Thoracic aorta (tissue), 2 donors: ENCODE data around the gene ESM1. TPM values are rescaled to one million over a fixed set of nuclear protein-coding genes. Genes with fewer than 3 reads are reported as not detected.
"Not testable (repeated sequence)": the region's sequence is repeated elsewhere in the genome, so short reads cannot be mapped to it uniquely, and the experiment has no call there.

Source experiments
- ATAC-seq: fragments of 150-250 bp; one replicate; pipeline ENCODE4 v1.8.0; 2017; ENCODE audit warnings: low read depth; ENCODE audit not compliant: insufficient number of reproducible peaks, low FRiP score
- DNase-seq: peaks from one replicate; pipeline ENCODE4 v3.0.0-alpha.2; 2020; ENCODE audit warnings: low spot score
- H3K27ac ChIP-seq, 2 donors: fragments of 200-600 bp; sonication (generic); 1 replicate in 1 of 2; 2 replicates in 1 of 2; pipeline ENCODE4 v1.5.1; 2016; ENCODE audit warnings: mild to moderate bottlenecking in 2 of 2, moderate library complexity in 2 of 2
- H3K27me3 ChIP-seq: fragments of 200-600 bp; sonication (generic); replicated peaks from 2 replicates; pipeline ENCODE4 v1.6.0; 2016; ENCODE audit warnings: mild to moderate bottlenecking; ENCODE audit not compliant: insufficient read depth
- H3K36me3 ChIP-seq: fragments of 200-600 bp; sonication (generic); one replicate; pipeline ENCODE4 v1.5.1; 2016
- H3K4me1 ChIP-seq, 2 donors: fragments of 200-600 bp; sonication (generic); 1 replicate in 1 of 2; 2 replicates in 1 of 2; pipeline versions ENCODE4 v1.5.1 to v1.6.0; 2016; ENCODE audit warnings: low read depth in 2 of 2, mild to moderate bottlenecking in 1 of 2; ENCODE audit not compliant: control insufficient read depth in 1 of 2
- H3K4me3 ChIP-seq: fragments of 200-600 bp; sonication (generic); 2 replicates; pipeline ENCODE4 v1.5.1; 2016; ENCODE audit warnings: mild to moderate bottlenecking
- H3K9me3 ChIP-seq: fragments of 200-600 bp; sonication (generic); 2 replicates; pipeline ENCODE4 v1.5.1; 2016
- CTCF ChIP-seq: fragments of 200-600 bp; sonication (generic); IDR thresholded peaks from one replicate; pipeline ENCODE4 v1.5.1; 2019; ENCODE audit warnings: antibody characterized with exemption
- total RNA-seq, 2 donors: library from RNA; depleted of rRNA; stranded (reverse); fragments of >200 nt; gene quantifications; one replicate each; pipeline versions ENCODE4 v1.1.0 to v1.2.3, GENCODE V29; 2016

Gene ESM1
- total RNA-seq, 2 donors from 2014 or later: 1.8 to 3.9 TPM

GRCh38 chr5:55003432-55004065 lies 18.2 kb upstream of the ESM1 start:
- no peak for DNase-seq
- H3K27ac ChIP-seq: no peak overlapping the region
- TF ChIP-seq CTCF: no peak
- no peaks in the 10 kb centered on the region for H3K36me3 ChIP-seq
- no peak for ATAC-seq
- H3K4me1 ChIP-seq: no peaks in the 10 kb centered on the region
- no peaks in the 10 kb centered on the region for H3K27me3 ChIP-seq
- H3K9me3 ChIP-seq: no peaks in the 10 kb centered on the region
- H3K4me3 ChIP-seq: no peak overlapping the region

GRCh38 chr5:55002166-55002565 lies 16.8 kb upstream of the ESM1 start:
- not testable (repeated sequence) for H3K27ac ChIP-seq, DNase-seq, H3K4me1 ChIP-seq, H3K36me3 ChIP-seq, H3K9me3 ChIP-seq, H3K4me3 ChIP-seq, H3K27me3 ChIP-seq, ATAC-seq

GRCh38 chr5:54997081-54997480 lies 11.7 kb upstream of the ESM1 start:
- no peaks in the 10 kb centered on the region for H3K4me1 ChIP-seq
- H3K27ac ChIP-seq: no peak overlapping the region
- H3K36me3 ChIP-seq: no peaks in the 10 kb centered on the region
- no peaks in the 10 kb centered on the region for H3K9me3 ChIP-seq
- no peaks in the 10 kb centered on the region for H3K27me3 ChIP-seq
- DNase-seq (no peak), ATAC-seq (no peak)
- no peak for TF ChIP-seq CTCF
- no peak overlapping the region for H3K4me3 ChIP-seq

- H3K27ac ChIP-seq: no peak overlapping the region
- ATAC-seq: no peak
- no peak overlapping the region for H3K4me3 ChIP-seq
Measured at GRCh38 chr5:54996466-54996865, 11.1 kb upstream of the ESM1 start.

GRCh38 chr5:54995168-54995567 lies 9.8 kb upstream of the ESM1 start:
- H3K27me3 ChIP-seq: no peaks in the 10 kb centered on the region
- H3K4me3 ChIP-seq: no peak overlapping the region
- DNase-seq (no peak), ATAC-seq (no peak)
- no peaks in the 10 kb centered on the region for H3K4me1 ChIP-seq
- TF ChIP-seq CTCF: no peak
- H3K36me3 ChIP-seq: no peaks in the 10 kb centered on the region
- H3K27ac ChIP-seq: no peak overlapping the region
- H3K9me3 ChIP-seq: no peaks in the 10 kb centered on the region

More at GRCh38 chr5:54996466-54996865, 11.1 kb upstream of the ESM1 start:
- no peak for DNase-seq
- Histone ChIP-seq H3K36me3 (no peaks in the 10 kb centered on the region), H3K4me1 (no peaks in the 10 kb centered on the region), H3K27me3 (no peaks in the 10 kb centered on the region), H3K9me3 (no peaks in the 10 kb centered on the region)
- no peak for TF ChIP-seq CTCF

GRCh38 chr5:54994628-54995027 lies 9.2 kb upstream of the ESM1 start:
- Histone ChIP-seq H3K4me1 (no peaks in the 10 kb centered on the region), H3K9me3 (no peaks in the 10 kb centered on the region), H3K27ac (no peak overlapping the region), H3K4me3 (no peak overlapping the region), H3K36me3 (no peaks in the 10 kb centered on the region), H3K27me3 (no peaks in the 10 kb centered on the region)
- DNase-seq (no peak), ATAC-seq (no peak)
- no peak for TF ChIP-seq CTCF
